Measurements from ENCODE around the gene PARD3.
"Not testable (repeated sequence)": the region's sequence is repeated elsewhere in the genome, so short reads cannot be mapped to it uniquely, and the experiment has no call there.

The PARD3 gene

DNA sequence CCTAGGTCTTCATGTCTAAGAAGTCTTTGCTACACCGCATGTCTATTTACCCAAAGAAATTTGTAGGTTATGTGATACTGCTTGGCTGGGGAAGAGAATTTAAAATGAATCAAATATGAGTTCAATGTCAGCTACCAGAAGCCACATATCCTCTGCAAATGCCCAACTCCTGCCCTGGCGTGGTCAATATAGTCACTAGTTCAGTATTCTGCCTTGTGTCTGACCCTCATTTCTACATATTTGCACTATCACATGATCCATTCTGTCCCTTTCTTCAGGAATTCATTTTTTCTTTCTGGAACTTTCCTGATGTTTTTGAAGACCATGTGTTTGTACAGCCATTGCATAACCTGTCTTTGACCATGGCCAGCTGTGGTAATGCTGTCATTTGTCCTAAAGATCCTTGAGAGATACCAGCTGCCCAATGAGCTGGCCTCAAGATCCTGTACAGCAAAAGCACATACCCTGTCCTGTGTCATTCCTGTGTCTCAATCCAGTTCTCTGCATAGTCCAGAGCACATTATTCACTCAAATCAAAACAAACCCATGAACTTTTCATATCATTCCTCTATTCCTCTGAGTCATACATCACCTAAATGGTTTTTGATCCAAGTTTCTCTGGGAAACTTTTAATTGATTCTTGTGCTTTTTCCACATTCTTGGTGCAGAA, 524.5 kb downstream of the PARD3 start:
- Histone ChIP-seq H3K36me3 (replicated peaks) (no peaks in the 10 kb centered on the region), H3K9me3 (no peaks in the 10 kb centered on the region), H3K4me3 (no peak overlapping the region), H3K4me1 (peaks cover 12% of the 10 kb centered on the region), H3K27me3 (ENCODE audit: low read depth) (no peaks in the 10 kb centered on the region)
- no peak for DNase-seq (ENCODE audit: low spot score in 2 of 2)
- in situ Hi-C loops (cut with MboI; ENCODE audit: low sequenced_read_pairs), result no loop called here

DNA sequence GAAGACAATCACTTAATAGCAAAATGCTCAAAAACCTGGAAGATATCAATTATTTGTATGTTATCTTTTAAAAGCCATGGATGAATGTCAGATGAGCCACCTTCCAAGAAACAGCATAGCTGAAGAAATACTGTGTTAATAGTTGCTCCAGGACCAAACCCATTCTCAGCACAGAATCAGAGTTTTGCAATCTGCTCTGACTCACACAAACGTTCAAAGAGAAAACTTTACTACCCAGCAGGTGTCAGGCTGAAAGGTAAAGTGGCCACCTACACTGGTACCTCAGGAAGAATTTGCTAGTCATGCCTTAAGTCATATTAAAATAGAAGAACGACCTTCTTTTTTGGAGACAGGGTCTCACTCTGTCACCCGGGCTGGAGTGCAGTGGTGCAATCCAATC, 526.5 kb downstream of the PARD3 start:
- no peaks in the 10 kb centered on the region for H3K36me3 ChIP-seq (replicated peaks)
- H3K4me3 ChIP-seq, result no peak overlapping the region
- peaks cover 5% of the 10 kb centered on the region for H3K4me1 ChIP-seq
- in situ Hi-C loops (cut with MboI; ENCODE audit: low sequenced_read_pairs), result no loop called here
- DNase-seq (ENCODE audit: low spot score in 2 of 2), result no peak
- H3K27me3 ChIP-seq (ENCODE audit: low read depth), result no peaks in the 10 kb centered on the region
- no peaks in the 10 kb centered on the region for H3K9me3 ChIP-seq

DNA sequence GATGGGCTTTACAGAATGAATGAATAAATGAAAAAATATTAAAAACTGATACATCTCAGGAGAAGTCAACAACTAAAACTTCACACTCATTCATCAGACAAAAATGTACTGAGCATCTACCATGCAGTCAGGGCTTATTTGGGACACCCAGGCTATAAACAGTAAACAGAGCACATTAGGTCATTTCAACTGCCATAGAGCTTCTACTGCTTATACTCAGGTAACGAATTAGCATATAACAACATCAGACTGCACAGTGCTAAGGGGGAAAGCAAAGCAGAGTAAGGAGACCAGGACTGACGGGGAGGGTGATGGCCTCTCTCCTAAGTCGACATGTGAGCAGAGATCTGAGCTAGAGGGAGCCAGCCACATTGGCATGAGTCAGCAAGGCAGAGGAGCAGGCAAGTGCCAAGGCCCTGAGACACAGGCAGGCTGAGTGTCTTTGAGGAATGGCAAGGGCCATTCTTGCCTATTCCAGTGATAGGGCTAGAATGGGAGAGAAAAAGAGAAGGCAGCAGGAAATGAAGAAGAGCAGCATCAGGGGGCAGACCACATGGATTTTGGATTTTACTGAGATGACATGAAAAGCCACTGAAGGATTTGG, 528.9 kb downstream of the PARD3 start:
- in situ Hi-C loops (cut with MboI; ENCODE audit: low sequenced_read_pairs), result no loop called here
- Histone ChIP-seq H3K4me1 (peaks cover 2% of the 10 kb centered on the region), H3K9me3 (no peaks in the 10 kb centered on the region), H3K4me3 (no peak overlapping the region), H3K27me3 (ENCODE audit: low read depth) (no peaks in the 10 kb centered on the region), H3K36me3 (replicated peaks) (no peaks in the 10 kb centered on the region)
- no peak for DNase-seq (ENCODE audit: low spot score in 2 of 2)

DNA sequence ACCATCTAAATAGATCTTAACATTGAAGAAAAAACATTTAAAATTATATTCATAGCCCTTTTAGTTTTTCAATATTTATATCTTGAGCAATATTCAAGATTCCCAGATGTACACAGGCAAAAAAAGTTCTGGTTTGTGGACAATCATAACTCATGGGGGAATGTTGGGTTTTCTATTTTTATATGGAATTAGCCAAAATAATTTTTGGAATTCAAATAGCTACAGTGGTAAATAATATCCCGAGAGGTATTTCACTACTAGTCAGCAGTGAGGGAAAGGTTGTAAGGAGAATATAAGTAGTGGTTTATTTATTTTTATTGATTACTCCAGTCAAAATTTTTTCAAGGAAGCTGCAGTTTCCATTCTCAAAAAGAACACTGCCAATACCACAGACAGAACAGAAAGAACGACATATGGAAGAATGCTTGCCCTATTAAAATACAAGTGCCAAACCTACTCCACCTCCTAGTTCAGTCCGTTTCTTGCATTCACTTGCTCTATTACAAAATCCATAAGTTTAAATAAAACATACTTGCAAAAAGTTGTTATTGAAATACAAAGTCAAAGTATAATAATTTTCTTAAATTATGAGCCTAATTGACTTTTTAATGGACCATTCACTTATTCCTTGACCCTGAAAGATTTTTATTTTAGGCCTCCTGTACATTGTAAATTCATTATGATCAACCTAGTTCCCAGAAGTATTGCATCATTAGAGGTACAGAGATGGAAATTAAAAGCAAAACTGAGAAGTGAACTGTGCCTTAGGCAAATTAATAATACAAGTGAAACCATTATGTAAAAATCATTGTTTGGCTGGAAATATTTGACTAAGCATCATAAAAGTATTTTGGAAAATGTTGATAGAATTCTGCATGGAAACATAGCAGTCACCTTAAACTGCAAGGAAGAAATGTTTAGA, 533.2 kb downstream of the PARD3 start:
- in situ Hi-C loops (cut with MboI; ENCODE audit: low sequenced_read_pairs), result no loop called here
- Histone ChIP-seq H3K9me3 (no peaks in the 10 kb centered on the region), H3K36me3 (replicated peaks) (no peaks in the 10 kb centered on the region), H3K4me3 (no peak overlapping the region), H3K4me1 (peaks cover 6% of the 10 kb centered on the region), H3K27me3 (ENCODE audit: low read depth) (no peaks in the 10 kb centered on the region)
- no peak for DNase-seq (ENCODE audit: low spot score in 2 of 2)

- no peak overlapping the region for H3K4me3 ChIP-seq
- DNase-seq (ENCODE audit: low spot score in 2 of 2), result no peak
- no peaks in the 10 kb centered on the region for H3K27me3 ChIP-seq (ENCODE audit: low read depth)
- no peaks in the 10 kb centered on the region for H3K36me3 ChIP-seq (replicated peaks)
- in situ Hi-C loops (cut with MboI; ENCODE audit: low sequenced_read_pairs), result no loop called here
- no peaks in the 10 kb centered on the region for H3K9me3 ChIP-seq
- peaks cover 6% of the 10 kb centered on the region for H3K4me1 ChIP-seq
Observed at GRCh38 chr10:34280599-34281374, 534.3 kb downstream of the PARD3 start.

DNA sequence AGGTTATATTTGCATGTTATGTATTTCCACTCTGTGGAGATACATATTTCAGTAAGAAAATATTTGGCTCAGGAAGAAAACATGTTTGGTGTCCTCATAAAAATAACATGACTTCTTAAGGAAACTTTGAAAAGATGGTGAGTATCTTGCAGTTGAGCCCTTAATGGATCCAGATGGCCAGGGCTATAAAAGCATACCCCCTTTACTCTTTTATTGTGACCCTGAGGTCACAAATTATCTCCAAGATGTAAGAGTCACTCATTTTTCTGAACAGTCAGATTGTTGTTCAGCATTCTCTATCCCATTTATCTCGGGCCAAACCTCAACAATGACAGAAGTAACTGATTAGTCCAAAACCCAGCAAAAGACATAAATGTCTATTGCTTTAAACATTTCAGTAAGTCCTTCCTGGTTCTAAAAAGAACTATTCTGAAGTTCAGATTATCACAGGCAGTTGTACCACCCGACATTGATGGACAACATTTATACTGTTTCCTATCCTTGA, 539.4 kb downstream of the PARD3 start:
- peaks cover 4% of the 10 kb centered on the region; the same call in 1 of the 2 replicates for H3K4me1 ChIP-seq
- in situ Hi-C loops (cut with MboI; ENCODE audit: low sequenced_read_pairs), result no loop called here

DNA sequence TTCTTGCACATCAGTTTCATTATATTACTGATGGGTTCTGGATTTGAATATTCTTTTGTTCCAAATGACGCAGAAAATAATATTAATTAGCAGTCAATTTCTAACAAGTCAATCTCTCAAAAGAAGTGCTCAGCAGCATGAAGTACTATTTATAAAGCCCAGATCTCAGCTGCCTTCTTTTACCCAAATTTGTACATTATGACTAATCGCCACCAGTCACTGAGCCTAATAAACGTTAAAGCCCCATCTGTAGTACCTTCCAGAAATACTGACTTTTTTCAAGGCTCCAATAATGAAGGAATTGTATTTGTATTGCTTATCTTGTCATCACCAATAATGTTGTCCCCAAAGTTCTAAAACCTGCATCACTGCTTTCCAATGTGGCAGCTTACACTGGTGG, 540.2 kb downstream of the PARD3 start:
- no peak overlapping the region for H3K4me3 ChIP-seq
- in situ Hi-C loops (cut with MboI; ENCODE audit: low sequenced_read_pairs), result no loop called here
- H3K9me3 ChIP-seq, result no peaks in the 10 kb centered on the region
- no peaks in the 10 kb centered on the region for H3K27me3 ChIP-seq (ENCODE audit: low read depth)
- DNase-seq (ENCODE audit: low spot score in 2 of 2), result no peak
- no peaks in the 10 kb centered on the region for H3K36me3 ChIP-seq (replicated peaks)
- H3K4me1 ChIP-seq, result peaks cover 4% of the 10 kb centered on the region; the same call in 1 of the 2 replicates

More for the DNA sequence above, 539.4 kb downstream of the PARD3 start:
- H3K27me3 ChIP-seq (ENCODE audit: low read depth), result no peaks in the 10 kb centered on the region
- DNase-seq (ENCODE audit: low spot score in 2 of 2), result no peak
- no peaks in the 10 kb centered on the region for H3K9me3 ChIP-seq
- no peaks in the 10 kb centered on the region for H3K36me3 ChIP-seq (replicated peaks)
- no peak overlapping the region for H3K4me3 ChIP-seq

DNA sequence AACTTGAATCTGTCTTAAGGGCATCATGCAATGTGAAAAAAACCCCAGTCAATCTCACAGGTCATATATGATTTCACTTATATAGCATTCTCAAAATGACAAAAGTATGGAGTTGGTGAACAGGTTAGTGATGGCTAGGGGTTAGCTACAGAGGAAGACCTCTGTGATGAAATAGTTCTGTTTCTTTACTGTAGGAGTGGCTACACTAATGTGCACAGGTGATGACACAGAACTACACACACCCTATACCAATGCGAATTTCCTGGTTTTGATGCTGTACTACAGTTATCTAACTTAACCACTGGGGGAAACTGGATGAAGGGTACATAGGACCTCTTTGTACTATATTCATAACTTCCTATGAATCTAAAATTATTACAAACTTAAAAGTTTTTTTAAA, 541.8 kb downstream of the PARD3 start:
- H3K4me3 ChIP-seq, result no peak overlapping the region
- no peaks in the 10 kb centered on the region for H3K9me3 ChIP-seq
- no peak for DNase-seq (ENCODE audit: low spot score in 2 of 2)
- no peaks in the 10 kb centered on the region for H3K36me3 ChIP-seq (replicated peaks)
- no peaks in the 10 kb centered on the region for H3K27me3 ChIP-seq (ENCODE audit: low read depth)
- in situ Hi-C loops (cut with MboI; ENCODE audit: low sequenced_read_pairs), result no loop called here
- H3K4me1 ChIP-seq, result no peaks in the 10 kb centered on the region

GRCh38 chr10:34272316-34272715, 542.8 kb downstream of the PARD3 start:
- no peaks in the 10 kb centered on the region for H3K4me1 ChIP-seq
- H3K4me3 ChIP-seq, result no peak overlapping the region
- in situ Hi-C loops (cut with MboI; ENCODE audit: low sequenced_read_pairs), result no loop called here
- DNase-seq (ENCODE audit: low spot score in 2 of 2), result no peak
- no peaks in the 10 kb centered on the region for H3K27me3 ChIP-seq (ENCODE audit: low read depth)
- no peaks in the 10 kb centered on the region for H3K9me3 ChIP-seq
- H3K36me3 ChIP-seq (replicated peaks), result no peaks in the 10 kb centered on the region

DNA sequence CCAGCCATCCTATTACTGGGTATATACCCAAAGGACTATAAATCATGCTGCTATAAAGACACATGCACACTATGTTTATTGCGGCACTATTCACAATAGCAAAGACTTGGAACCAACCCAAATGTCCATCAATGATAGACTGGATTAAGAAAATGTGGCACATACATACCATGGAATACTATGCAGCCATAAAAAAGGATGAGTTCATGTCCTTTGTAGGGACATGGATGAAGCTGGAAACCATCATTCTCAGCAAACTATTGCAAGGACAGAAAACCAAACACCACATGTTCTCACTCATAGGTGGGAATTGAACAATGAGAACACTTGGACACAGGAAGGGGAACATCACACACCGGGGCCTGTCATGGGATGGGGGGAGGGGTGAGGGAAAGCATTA, 546.7 kb downstream of the PARD3 start:
- in situ Hi-C loops (cut with MboI; ENCODE audit: low sequenced_read_pairs); DNase-seq (ENCODE audit: low spot score in 2 of 2): not testable (repeated sequence)

GRCh38 chr10:34262985-34263384, 552.1 kb downstream of the PARD3 start:
- Histone ChIP-seq H3K9me3 (no peaks in the 10 kb centered on the region), H3K36me3 (replicated peaks) (no peaks in the 10 kb centered on the region), H3K4me3 (no peak overlapping the region), H3K27me3 (ENCODE audit: low read depth) (no peaks in the 10 kb centered on the region), H3K4me1 (no peaks in the 10 kb centered on the region)
- no peak for DNase-seq (ENCODE audit: low spot score in 2 of 2)
- in situ Hi-C loops (cut with MboI; ENCODE audit: low sequenced_read_pairs), result no loop called here

More for the DNA sequence above, 546.7 kb downstream of the PARD3 start:
- H3K27me3 ChIP-seq (ENCODE audit: low read depth); H3K4me3 ChIP-seq; H3K9me3 ChIP-seq; H3K4me1 ChIP-seq; H3K36me3 ChIP-seq (replicated peaks): not testable (repeated sequence)

DNA sequence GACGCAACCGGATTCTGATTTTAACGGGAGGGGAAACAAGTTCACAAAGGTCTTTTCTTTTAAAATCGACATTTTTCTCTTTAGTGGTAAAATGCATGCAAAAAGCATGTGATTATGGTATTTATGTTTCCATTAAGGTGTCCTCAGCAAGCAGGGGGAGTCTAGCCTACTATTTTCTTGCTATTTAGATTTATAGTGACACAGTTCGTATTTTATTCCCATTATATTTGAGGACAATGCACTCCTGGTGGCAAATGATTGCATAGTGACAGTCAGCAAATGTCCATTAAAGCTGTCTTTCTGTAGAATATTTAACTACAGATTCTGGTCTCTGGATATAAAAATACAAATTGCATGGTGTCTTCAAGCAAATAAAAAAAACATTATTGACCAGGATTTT, 554.2 kb downstream of the PARD3 start:
- Histone ChIP-seq H3K4me3 (no peak overlapping the region), H3K4me1 (no peaks in the 10 kb centered on the region), H3K36me3 (replicated peaks) (no peaks in the 10 kb centered on the region), H3K9me3 (no peaks in the 10 kb centered on the region), H3K27me3 (ENCODE audit: low read depth) (no peaks in the 10 kb centered on the region)
- in situ Hi-C loops (cut with MboI; ENCODE audit: low sequenced_read_pairs), result no loop called here
- DNase-seq (ENCODE audit: low spot score in 2 of 2), result no peak

- H3K36me3 ChIP-seq (replicated peaks), result no peaks in the 10 kb centered on the region
- H3K9me3 ChIP-seq, result no peaks in the 10 kb centered on the region
- H3K27me3 ChIP-seq (ENCODE audit: low read depth), result no peaks in the 10 kb centered on the region
- DNase-seq (ENCODE audit: low spot score in 2 of 2), result no peak
- in situ Hi-C loops (cut with MboI; ENCODE audit: low sequenced_read_pairs), result no loop called here
- no peak overlapping the region for H3K4me3 ChIP-seq
- no peaks in the 10 kb centered on the region for H3K4me1 ChIP-seq
Observed at GRCh38 chr10:34256216-34256615, 558.9 kb downstream of the PARD3 start.
